ENCODE data around the gene ABCA10.
"Not testable (repeated sequence)": the region's sequence is repeated elsewhere in the genome, so short reads cannot be mapped to it uniquely, and the experiment has no call there.

Gene ABCA10

GRCh38 chr17:69228576-69228975 lies at the start of gene ABCA10:
Gene ABCA10, minus strand, starts transcription at chr17:69228824. Its CDS starts 3,466 bp downstream, at chr17:69225358.
- DNase-seq (ENCODE audit: low read depth): no peak
- TF ChIP-seq CTCF (IDR thresholded peaks at IDR 0.05; ENCODE audit: control insufficient read depth, insufficient read depth, low read depth, low read length, missing control alignments): no peak
- H3K4me3 ChIP-seq (ENCODE audit: control insufficient read depth, low read depth, low read length): no peak within 1 kb of the TSS

- H3K4me3 ChIP-seq (ENCODE audit: control insufficient read depth, low read depth, low read length); DNase-seq (ENCODE audit: low read depth): not testable (repeated sequence)
Measured at GRCh38 chr17:69276279-69276678, 47.7 kb upstream of the ABCA10 start.

- no peak for TF ChIP-seq CTCF (IDR thresholded peaks at IDR 0.05; ENCODE audit: control insufficient read depth, insufficient read depth, low read depth, low read length, missing control alignments)
- DNase-seq (ENCODE audit: low read depth): no peak
- H3K4me3 ChIP-seq (ENCODE audit: control insufficient read depth, low read depth, low read length): no peak overlapping the region
Measured at GRCh38 chr17:69275751-69276150, 47.1 kb upstream of the ABCA10 start.

GRCh38 chr17:69271023-69271422 lies 42.4 kb upstream of the ABCA10 start:
- no peak for DNase-seq (ENCODE audit: low read depth)
- no peak overlapping the region for H3K4me3 ChIP-seq (ENCODE audit: control insufficient read depth, low read depth, low read length)
- TF ChIP-seq CTCF (IDR thresholded peaks at IDR 0.05; ENCODE audit: control insufficient read depth, insufficient read depth, low read depth, low read length, missing control alignments): no peak

- peak; percentile 25 for DNase-seq (ENCODE audit: low read depth)
- H3K4me3 ChIP-seq (ENCODE audit: control insufficient read depth, low read depth, low read length): no peak overlapping the region
- no peak for TF ChIP-seq CTCF (IDR thresholded peaks at IDR 0.05; ENCODE audit: control insufficient read depth, insufficient read depth, low read depth, low read length, missing control alignments)
Measured at GRCh38 chr17:69269131-69269998, 40.7 kb upstream of the ABCA10 start.

- H3K4me3 ChIP-seq (ENCODE audit: control insufficient read depth, low read depth, low read length): no peak overlapping the region
- no peak for TF ChIP-seq CTCF (IDR thresholded peaks at IDR 0.05; ENCODE audit: control insufficient read depth, insufficient read depth, low read depth, low read length, missing control alignments)
- DNase-seq (ENCODE audit: low read depth): no peak
Measured at GRCh38 chr17:69268543-69269014, 40.0 kb upstream of the ABCA10 start.

GRCh38 chr17:69267219-69267618 lies 38.6 kb upstream of the ABCA10 start:
- DNase-seq (ENCODE audit: low read depth): no peak
- H3K4me3 ChIP-seq (ENCODE audit: control insufficient read depth, low read depth, low read length): no peak overlapping the region
- TF ChIP-seq CTCF (IDR thresholded peaks at IDR 0.05; ENCODE audit: control insufficient read depth, insufficient read depth, low read depth, low read length, missing control alignments): no peak
